ENCODE measurements around the gene WDR43. TPM values are rescaled to one million over a fixed set of nuclear protein-coding genes. Genes with fewer than 3 reads are reported as not detected.

Gene WDR43
- total RNA-seq, 1 donor from 2014 or later = 190 TPM

DNA sequence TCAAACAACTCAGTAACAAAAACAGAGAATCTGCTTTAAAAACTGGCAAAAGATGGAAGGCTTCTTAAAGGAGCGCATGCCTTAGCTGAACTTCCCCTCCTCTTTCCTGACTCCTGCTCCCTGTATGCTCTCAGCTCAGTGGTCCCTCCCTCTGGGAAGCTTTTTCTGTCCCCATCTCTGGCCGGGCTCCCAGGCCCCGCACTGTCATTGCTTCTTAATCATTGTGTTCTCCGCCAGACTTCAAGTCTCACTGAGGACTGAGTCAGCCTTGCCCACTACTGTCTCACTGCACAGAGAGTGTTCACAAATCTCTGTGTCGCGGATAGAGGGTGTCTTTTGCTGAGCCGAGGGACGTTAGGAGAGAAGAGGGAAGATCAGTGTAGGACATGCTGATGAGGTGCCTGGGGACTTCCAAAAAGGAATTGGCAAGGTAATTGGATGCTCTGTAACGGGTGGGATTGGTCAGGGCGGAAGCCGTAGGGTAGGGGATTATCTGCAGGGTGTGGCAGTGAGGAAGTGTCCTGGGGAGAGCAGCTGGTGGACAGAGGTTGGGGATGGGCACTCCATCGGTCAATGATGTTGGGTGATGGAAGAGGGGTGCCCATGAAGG lies 102.9 kb downstream of the WDR43 start:
- H3K4me1 Mint-ChIP-seq = peaks cover 17% of the 10 kb centered on the region
- DNase-seq = no peak
- no peak overlapping the region for H3K4me3 Mint-ChIP-seq
- no peak overlapping the region for H3K27ac Mint-ChIP-seq
- no peaks in the 10 kb centered on the region for H3K36me3 Mint-ChIP-seq (ENCODE audit: low read depth)
- intact Hi-C loops (cut with micrococcal nuclease) = no loop called here
- no peaks in the 10 kb centered on the region for H3K9me3 Mint-ChIP-seq
- peaks cover 13% of the 10 kb centered on the region for H3K27me3 Mint-ChIP-seq

Other genes starting within 250 kb of the WDR43 start
- 246 and 251 TPM in 2 replicates for gene PPP1CB, start 142.8 kb upstream of the WDR43 start, total RNA-seq
- 1.9 TPM in 2 replicates for gene SPDYA, start 83.8 kb upstream of the WDR43 start, total RNA-seq
- gene TRMT61B, start 24.4 kb upstream of the WDR43 start, total RNA-seq = 18.9 and 20.1 TPM in 2 replicates
- gene TOGARAM2, start 86.6 kb downstream of the WDR43 start, total RNA-seq = 4.8 and 6.7 TPM in 2 replicates
- not detected in 2 replicates for gene PCARE, start 179.9 kb downstream of the WDR43 start, total RNA-seq
- 23.6 and 24.1 TPM in 2 replicates for gene CLIP4, start 220.7 kb downstream of the WDR43 start, total RNA-seq

All from activated CD4-positive, alpha-beta T cell treated with anti-CD3 and anti-CD28 coated beads, Interleukin-2, amount 10 ng/mL, durations not matched to agents 24 days and 14 days (primary cell).